Esophagus squamous epithelium (tissue), 4 donors: ENCODE results near the gene MAN1C1.

Experiments
- CTCF ChIP-seq, 6 experiments: fragments of 450-650 bp in 4 of 6; fragments of 200-600 bp in 2 of 6; sonication (generic) in 2 of 6; IDR thresholded peaks; one replicate each; pipeline ENCODE4 v1.5.1; 2016 to 2019; ENCODE audit warnings: antibody characterized with exemption in 6 of 6, mild to moderate bottlenecking in 4 of 6, moderate library complexity in 4 of 6
- POLR2A ChIP-seq, 4 donors: fragments of 450-650 bp; IDR thresholded peaks; one replicate each; pipeline ENCODE4 v1.6.1; 2017; ENCODE audit warnings: antibody characterized with exemption in 4 of 4, mild to moderate bottlenecking in 4 of 4, moderate library complexity in 3 of 4

GRCh38 chr1:25716320-25716719 is 99.7 kb downstream of the MAN1C1 start:
- TF ChIP-seq CTCF (IDR thresholded peaks at IDR 0.05) (no peak), POLR2A (IDR thresholded peaks at IDR 0.05) (no peak)
